ENCODE results near the gene ANXA4.

The ANXA4 gene

GRCh38 chr2:69863298-69863697 is 121.4 kb downstream of the ANXA4 start:
- DNase-seq: no peak

Measured in activated CD4-positive, alpha-beta T cell treated with anti-CD3 and anti-CD28 coated beads, Interleukin-2, amount 50 U/mL, for 48 hours (primary cell).